Thyroid gland (tissue), 4 donors: ENCODE results near the gene HYDIN.

Source experiments
- CTCF ChIP-seq, 6 experiments: fragments of 200-600 bp in 3 of 6; fragments of 450-650 bp in 3 of 6; sonication (generic) in 3 of 6; IDR thresholded peaks; one replicate each; pipeline ENCODE4 v1.5.1; 2016 to 2019; ENCODE audit warnings: antibody characterized with exemption in 6 of 6, mild to moderate bottlenecking in 2 of 6, inconsistent platforms in 1 of 6, moderate library complexity in 1 of 6
- POLR2A ChIP-seq, 2 donors: fragments of 450-650 bp; IDR thresholded peaks; one replicate each; pipeline ENCODE4 v1.6.1; 2017; ENCODE audit warnings: antibody characterized with exemption in 2 of 2, mild to moderate bottlenecking in 2 of 2, moderate library complexity in 1 of 2

GRCh38 chr16:70793851-70794502 is 436.5 kb downstream of the HYDIN start:
- TF ChIP-seq CTCF (IDR thresholded peaks at IDR 0.05) (no peak), POLR2A (IDR thresholded peaks at IDR 0.05) (no peak)
